CD4-positive, alpha-beta T cell treated with Interleukin-6 for 4 hours (primary cell): ENCODE results near the gene NLRC4.
"Not testable (repeated sequence)": the region's sequence is repeated elsewhere in the genome, so short reads cannot be mapped to it uniquely, and the experiment has no call there.

Source experiments
- DNase-seq: peaks from one replicate; pipeline ENCODE4 v3.0.0-alpha.2; 2020; ENCODE audit warnings: mixed read lengths

Gene NLRC4

DNA sequence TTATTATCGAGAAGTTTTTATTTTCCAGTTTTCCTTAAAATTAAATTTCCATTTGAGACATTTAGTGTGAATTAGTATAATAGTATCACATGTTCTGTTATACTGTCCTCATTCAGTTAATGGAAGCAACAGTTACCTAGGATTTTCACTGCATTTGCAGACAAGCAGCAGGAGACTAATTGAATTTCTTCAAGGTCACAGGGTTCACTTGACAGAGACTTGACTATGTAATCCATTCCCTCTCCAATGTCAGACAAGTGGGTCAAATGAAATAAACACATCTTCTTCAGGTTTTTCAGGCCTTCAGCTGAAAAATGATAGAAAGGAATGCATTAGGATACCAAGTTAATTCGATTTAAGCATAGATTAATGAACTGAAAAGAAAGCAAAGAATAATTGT, 26.7 kb downstream of the NLRC4 start:
- DNase-seq = no peak

DNA sequence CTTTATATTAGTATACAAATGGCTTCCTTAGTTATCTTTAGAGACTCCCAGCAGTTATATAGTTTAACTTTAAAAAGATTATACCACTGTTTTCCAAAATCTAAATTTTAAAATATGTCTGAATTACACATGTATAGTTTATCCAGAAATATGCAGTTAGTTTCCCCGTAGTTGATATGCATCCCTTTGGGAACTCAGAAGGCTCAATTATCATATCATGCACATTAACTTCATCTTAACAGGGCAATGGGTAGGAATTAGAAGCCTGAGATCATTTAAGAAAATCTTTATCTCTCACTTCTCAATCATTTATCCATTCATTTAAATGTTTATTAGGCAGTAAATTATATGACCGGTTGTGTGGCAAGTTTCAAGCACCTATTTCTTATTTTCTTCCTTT, 27.2 kb downstream of the NLRC4 start:
- DNase-seq = no peak

DNA sequence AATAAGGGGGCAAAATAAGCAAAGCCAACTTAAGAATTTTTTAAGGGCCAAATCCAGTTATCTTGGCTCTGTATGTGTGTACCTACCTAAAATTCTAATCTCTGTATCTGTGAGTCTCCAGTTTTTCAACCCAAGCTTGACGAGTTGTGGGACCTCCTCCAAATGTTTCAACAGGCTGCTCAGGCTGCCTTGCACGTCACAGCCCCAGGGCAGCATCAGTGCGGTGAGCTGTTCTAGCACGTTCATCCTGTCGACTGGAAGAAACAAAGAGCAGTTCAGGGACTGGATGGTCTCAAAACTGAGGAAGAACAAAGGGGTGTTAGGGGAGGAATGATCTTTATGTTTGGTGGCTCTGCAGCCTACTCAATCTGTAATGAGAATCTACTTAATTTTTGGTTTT, 29.4 kb downstream of the NLRC4 start:
- DNase-seq = no peak

DNA sequence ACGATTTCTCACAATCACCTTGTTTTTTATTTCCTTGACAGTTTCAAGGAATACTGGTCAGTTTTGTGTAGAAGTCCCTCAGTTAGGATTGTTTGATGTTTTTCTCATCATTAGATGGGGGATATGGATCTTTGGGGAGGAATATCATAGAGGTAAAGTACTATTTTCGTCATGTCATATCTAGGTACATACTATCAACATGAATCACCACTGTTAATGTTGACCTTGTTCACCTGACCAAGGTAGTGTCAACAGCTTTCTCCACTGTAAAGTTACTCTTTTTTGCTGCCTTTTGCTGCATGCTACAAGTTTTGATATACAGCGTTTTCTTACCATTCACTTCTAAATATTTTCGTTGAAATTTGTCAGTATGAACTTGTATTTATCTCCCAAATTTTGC, 32.7 kb downstream of the NLRC4 start:
- no peak for DNase-seq

DNA sequence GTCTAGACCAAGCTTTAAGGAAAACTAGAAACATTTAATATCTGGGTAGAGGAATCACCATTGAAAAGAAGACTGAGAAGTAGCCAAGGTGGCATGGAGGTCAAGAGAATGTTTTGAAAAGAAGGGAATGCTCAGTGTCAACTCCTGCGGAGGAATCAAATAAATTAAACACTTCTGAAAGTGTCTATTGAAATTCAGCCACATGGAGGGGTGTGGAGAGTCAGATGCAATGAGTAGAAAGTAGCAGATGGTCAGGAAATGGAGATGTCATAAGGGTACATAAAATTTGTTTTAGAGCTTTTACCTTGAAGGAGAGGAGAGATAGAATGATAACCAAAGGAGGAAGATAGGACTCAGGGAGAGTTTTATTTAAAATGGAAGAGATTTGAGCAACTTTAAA, 35.1 kb downstream of the NLRC4 start:
- DNase-seq = no peak

DNA sequence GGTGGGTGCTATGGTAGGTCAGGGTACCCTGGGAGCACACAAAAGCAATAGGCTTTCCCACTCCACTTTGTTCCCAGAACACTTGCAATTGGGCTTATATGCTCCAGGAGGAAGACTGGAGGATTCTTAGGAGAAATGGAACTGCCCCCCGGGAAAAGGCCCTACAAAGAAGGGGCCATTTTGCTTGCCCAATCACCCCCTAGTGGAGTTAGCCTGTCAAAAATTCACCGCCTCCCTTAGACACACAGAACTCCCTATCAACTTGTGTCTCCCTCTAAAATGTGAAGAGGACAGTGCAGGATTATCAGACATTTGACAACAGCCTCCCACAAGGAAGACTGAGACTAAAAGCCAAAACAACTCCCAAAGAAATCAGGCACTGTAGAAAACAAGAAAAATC, 36.5 kb downstream of the NLRC4 start:
- no peak for DNase-seq

DNA sequence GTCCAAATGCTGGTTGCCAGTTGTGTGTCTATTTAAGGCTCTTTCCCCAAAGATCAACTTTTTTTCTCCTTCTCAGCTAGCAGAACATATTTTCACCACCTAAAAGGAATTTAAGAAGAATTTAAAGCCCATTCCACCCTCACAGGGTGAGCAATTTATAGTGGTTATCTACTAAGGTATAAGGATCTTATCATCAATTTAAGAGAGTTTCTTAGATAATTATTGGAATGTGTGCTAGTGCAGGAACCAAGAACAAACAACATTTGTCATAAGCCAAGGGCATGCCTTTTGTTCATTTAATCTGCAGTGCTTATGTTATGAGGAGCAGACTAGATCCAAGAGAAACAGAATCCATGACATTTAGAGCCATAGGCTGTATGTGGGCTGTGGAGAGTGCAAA, 37.2 kb downstream of the NLRC4 start:
- no peak for DNase-seq

DNA sequence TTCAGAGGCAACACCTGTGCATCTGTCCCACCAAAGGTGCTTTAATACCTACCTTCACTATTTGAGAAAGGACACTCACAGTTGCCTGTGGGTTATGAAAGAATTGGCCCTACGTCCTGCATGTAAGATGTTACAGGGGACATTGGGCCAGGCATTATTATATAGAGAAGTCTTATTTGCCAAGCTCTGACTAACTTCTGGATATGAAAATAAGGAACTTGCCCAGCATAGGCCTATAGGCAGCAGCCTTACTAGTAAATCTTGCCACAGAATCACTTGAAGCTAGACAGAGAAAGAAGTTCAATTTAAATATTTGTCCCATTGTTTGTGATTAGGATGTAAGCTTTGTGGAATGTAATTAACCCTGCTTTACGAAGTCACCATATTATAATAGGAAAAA, 41.7 kb downstream of the NLRC4 start:
- DNase-seq = no peak

DNA sequence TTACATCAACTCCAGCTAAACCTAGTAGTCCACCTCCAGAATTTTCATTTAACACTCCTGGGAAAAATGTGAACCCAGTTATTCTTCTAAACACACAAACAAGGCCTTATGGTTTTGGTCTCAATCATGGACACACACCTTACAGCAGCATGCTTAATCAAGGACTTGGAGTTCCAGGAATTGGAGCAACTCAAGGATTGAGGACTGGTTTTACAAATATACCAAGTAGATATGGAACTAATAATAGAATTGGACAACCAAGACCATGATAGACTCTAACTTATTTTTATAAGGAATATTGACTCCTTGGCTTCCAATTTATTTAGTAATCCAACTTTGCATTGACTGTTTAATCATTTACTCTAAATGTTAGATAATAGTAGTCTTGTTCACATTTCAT, 44.2 kb downstream of the NLRC4 start:
- no peak for DNase-seq

DNA sequence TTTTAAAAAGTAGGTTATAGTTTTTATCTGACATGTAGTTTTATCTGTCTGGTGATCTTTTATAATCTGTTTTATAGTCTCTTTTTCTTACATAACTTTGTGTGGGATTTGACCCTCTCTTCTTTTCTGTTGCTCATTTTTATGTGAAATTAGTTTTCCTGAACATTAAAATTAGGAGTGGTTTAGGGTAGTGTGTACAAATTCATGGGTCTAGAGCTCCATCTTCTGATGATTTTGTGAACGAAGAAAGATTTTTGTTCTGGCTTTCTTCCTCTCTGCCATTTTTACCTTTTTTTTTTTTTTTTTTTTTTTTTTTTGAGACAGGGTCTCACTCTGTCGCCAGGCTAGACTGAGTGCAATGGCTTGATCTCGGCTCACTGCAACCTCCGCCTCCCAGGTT, 52.4 kb downstream of the NLRC4 start:
- DNase-seq = no peak

DNA sequence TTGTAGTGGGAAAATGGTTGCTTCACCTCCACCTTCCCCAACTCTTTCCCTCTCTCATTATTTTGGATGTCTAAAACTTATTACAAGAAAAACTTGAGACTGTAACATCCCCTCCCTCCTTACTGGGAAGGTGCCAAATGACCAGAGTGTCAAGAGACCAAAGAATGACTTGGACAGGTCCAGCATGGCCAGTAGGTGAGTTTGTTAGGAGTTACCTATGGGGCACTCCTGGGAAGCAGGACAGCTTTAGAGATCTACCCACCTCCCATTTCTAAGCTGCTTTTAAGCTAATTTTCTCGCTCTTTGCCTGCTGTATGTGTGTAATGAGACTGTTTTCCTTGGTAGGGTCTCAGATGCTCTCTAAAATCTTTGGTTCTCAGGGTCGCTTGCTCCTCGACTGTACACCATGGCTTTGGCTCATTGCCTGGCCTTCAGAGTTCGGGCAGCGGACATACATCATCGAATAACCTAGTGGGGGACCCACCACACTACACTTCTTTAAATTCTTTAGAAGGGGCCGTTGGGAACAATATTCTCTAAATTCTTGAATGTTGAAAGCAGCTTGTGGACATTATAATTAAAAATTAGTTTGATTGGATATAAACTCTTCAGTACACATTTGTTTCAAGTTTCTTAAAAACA, 53.8 kb downstream of the NLRC4 start:
- no peak for DNase-seq

DNA sequence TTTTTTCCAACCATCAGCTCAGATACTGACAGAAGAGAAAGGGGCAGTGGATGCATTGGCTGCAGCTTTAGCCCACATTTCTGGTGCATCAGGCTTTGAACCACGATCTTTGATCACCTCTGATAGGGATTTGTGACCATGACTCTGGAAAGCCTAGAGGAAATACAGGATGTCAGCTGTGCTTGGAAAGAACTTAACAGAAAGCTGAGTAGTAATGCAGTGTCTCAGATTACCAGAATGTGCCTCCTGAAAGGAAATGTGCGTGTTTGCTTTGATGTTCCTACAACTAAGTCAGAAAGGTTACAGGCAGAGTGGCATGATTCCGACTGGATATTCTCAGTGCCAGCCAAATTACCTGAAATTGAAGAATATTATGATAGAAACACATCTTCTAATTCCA, 61.3 kb downstream of the NLRC4 start:
- not testable (repeated sequence) for DNase-seq

DNA sequence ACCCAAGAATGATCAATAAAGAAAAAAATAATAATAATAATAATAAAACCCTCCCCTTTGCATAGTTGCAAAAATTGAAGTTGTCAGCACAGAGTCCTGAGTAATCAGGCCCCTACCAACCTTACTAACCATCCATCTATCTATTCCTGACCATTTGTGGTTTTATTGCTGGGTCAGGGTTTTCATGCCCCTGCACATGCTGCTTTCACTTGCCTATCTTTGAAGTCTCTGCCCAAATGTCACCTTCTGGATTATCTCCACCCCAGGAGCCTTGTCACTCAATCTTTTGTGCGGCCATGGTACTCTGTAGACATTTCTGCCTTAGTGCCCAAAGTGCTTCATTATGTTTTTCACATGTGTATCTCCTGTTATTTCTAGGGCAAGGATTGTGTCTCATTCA, 63.9 kb downstream of the NLRC4 start:
- DNase-seq = no peak

DNA sequence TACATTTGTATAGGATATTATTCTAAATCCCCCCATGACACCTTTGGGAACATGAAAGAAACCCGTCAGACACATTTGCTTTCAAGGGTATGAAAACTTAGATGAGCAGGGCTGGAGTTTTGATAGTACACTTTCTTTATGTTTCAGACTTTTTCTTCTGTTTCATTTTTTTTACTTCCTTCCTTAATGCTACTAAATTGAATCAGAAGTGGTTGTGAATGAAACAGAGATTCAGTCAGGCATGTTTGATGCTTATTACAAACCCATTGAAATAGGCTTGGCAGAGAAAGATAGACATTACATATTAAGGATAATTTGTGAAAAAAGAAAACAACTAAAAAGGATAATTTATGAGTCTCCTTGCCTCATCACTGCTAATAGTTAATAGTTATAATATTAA, 72.3 kb downstream of the NLRC4 start:
- no peak for DNase-seq

DNA sequence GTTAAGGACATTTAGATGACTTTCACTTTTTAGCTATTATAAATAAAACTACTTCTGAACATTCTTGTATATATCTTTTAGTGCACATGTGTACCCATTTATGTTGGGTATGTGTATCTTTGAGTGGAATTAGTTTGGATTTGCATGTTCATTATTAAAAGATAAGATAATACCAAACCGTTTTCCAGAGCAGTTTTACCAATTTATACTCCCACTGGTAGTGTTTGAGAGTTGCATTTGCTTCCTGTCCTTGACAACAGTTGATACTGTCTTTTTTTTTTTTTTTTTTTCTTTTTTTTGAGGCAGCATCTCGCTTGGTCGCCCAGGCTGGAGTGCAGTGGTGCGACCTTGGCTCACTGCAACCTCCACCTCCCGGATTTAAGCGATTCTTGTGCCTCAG, 75.7 kb downstream of the NLRC4 start:
- DNase-seq = no peak

DNA sequence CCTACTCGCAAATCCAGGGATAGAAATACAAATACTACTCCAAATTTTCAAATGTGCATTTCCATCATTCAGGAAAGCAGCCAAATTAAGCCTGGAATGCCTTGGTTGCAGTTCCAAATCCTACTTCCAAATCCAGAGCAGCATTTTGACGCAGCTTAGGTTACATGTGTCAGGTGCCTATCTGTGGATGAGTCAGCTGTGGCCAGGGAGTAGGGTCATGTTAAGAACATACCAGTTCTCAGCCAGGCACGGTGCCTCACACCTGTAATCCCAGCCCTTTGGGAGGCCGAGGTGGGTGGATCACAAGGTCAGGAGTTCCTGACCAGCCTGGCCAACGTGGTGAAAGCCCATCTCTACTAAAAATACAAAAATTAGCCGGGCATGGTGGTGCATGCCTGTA, 82.0 kb downstream of the NLRC4 start:
- DNase-seq = no peak
